Gastrocnemius medialis (tissue), 4 donors: ENCODE measurements around the gene PTBP2.

Source experiments
- CTCF ChIP-seq, 5 experiments: fragments of 450-650 bp in 3 of 5; fragments of 200-600 bp in 2 of 5; sonication (generic) in 2 of 5; IDR thresholded peaks in 4 of 5; conservative IDR thresholded peaks in 1 of 5; 1 replicate in 4 of 5; 2 replicates in 1 of 5; pipeline ENCODE4 v1.5.1; 2016 to 2019; ENCODE audit warnings: antibody characterized with exemption in 5 of 5, mild to moderate bottlenecking in 3 of 5, moderate library complexity in 3 of 5
- POLR2A ChIP-seq, 2 donors: fragments of 450-650 bp; IDR thresholded peaks; one replicate each; pipeline ENCODE4 v1.6.1; 2017; ENCODE audit warnings: antibody characterized with exemption in 2 of 2, mild to moderate bottlenecking in 2 of 2, moderate library complexity in 2 of 2

- no peak for TF ChIP-seq CTCF (IDR thresholded peaks at IDR 0.05 in 4 of 5, conservative IDR thresholded peaks at IDR 0.05 in 1 of 5)
- no peak for TF ChIP-seq POLR2A (IDR thresholded peaks at IDR 0.05)
Measured at GRCh38 chr1:96771847-96772246, 50.3 kb downstream of the PTBP2 start.
